T-cell (primary cell): ENCODE data around the gene NSG2. TPM values are rescaled to one million over a fixed set of nuclear protein-coding genes. Genes with fewer than 3 reads are reported as not detected.

Experiments used
- ATAC-seq, 4 experiments: fragments of 200-7000 bp in 3 of 4; fragments of 150-1000 bp in 1 of 4; cut with Tn5 transposase; replicated peaks in 1 of 4; 1 replicate in 3 of 4; 2 replicates in 1 of 4; pipeline ENCODE4 v1.10.0; 2021; ENCODE audit warnings: moderate library complexity in 3 of 4, mild to moderate bottlenecking in 2 of 4, moderate number of reproducible peaks in 1 of 4
- CTCF ChIA-PET, 2 donors: fragments of 300-600 bp; sonication (Branson Sonifier 250); formaldehyde crosslinking; loops; one replicate each; lab custom pipeline; 2022; ENCODE audit warnings: antibody characterized with exemption in 2 of 2; lab: Charles Lee
- POLR2A ChIA-PET, 2 donors: fragments of 300-600 bp; sonication (Branson Sonifier 250); formaldehyde crosslinking; loops; one replicate each; lab custom pipeline; 2022; ENCODE audit warnings: antibody characterized with exemption in 2 of 2; lab: Charles Lee
- DNase-seq, 35 experiments: peaks; one replicate each; pipeline versions ENCODE4 v3.0.0 to v3.0.0-alpha.2; 2013 to 2023
- H3K27ac ChIP-seq: one replicate; pipeline ENCODE4 v1.5.1; 2013; ENCODE audit warnings: low read length
- H3K27me3 ChIP-seq, 2 experiments: replicated peaks in 1 of 2; 1 replicate in 1 of 2; 2 replicates in 1 of 2; pipeline versions ENCODE4 v1.6.1 to v1.7.0; 2013; ENCODE audit warnings: low read length in 1 of 2, mixed read lengths in 1 of 2; ENCODE audit not compliant: control insufficient read depth in 2 of 2, insufficient read depth in 2 of 2; ENCODE audit errors: extremely low read depth in 1 of 2
- H3K36me3 ChIP-seq, 2 donors: 1 replicate in 1 of 2; 2 replicates in 1 of 2; pipeline versions ENCODE4 v1.6.1 to v1.7.0; 2013; ENCODE audit warnings: low read length in 1 of 2; ENCODE audit not compliant: control insufficient read depth in 2 of 2, insufficient read depth in 1 of 2; ENCODE audit errors: extremely low read depth in 1 of 2
- H3K4me1 ChIP-seq, 2 experiments: 1 replicate in 1 of 2; 2 replicates in 1 of 2; pipeline versions ENCODE4 v1.6.1 to v1.7.0; 2013; ENCODE audit warnings: low read length in 2 of 2, mixed read lengths in 1 of 2; ENCODE audit not compliant: insufficient read depth in 2 of 2, control insufficient read depth in 1 of 2; ENCODE audit errors: extremely low read depth in 1 of 2
- H3K4me3 ChIP-seq, 2 donors: 1 replicate in 1 of 2; 2 replicates in 1 of 2; pipeline versions ENCODE4 v1.5.1 to v1.7.0; 2013; ENCODE audit warnings: mild to moderate bottlenecking in 2 of 2, low read length in 1 of 2, moderate library complexity in 1 of 2; ENCODE audit not compliant: control insufficient read depth in 1 of 2; ENCODE audit errors: extremely low read depth in 1 of 2
- H3K9me3 ChIP-seq: 2 replicates; pipeline ENCODE4 v1.7.0; 2013
- H3K27ac Mint-ChIP-seq, 2 donors: one replicate each; pipeline ENCODE4 v1.8.0; 2020 to 2021; ENCODE audit warnings: mild to moderate bottlenecking in 2 of 2, mixed read lengths in 2 of 2
- H3K27me3 Mint-ChIP-seq, 2 donors: one replicate each; pipeline ENCODE4 v1.8.0; 2021 to 2022; ENCODE audit warnings: mixed read lengths in 2 of 2
- H3K36me3 Mint-ChIP-seq: one replicate; pipeline ENCODE4 v1.8.0; 2021; ENCODE audit warnings: mixed read lengths
- H3K4me1 Mint-ChIP-seq, 3 donors: one replicate each; pipeline ENCODE4 v1.8.0; 2020 to 2022; ENCODE audit warnings: mixed read lengths in 3 of 3, mild to moderate bottlenecking in 1 of 3
- H3K4me3 Mint-ChIP-seq, 3 donors: one replicate each; pipeline ENCODE4 v1.8.0; 2020 to 2022; ENCODE audit warnings: mild to moderate bottlenecking in 3 of 3, mixed read lengths in 3 of 3, moderate library complexity in 3 of 3
- H3K9me3 Mint-ChIP-seq, 3 donors: one replicate each; pipeline ENCODE4 v1.8.0; 2020 to 2022; ENCODE audit warnings: mixed read lengths in 3 of 3
- WGBS: methylation state at CpG from one replicate; pipeline ENCODE4 v1.1.5; 2013; ENCODE audit warnings: missing lambda C conversion rate; ENCODE audit not compliant: insufficient coverage; 5-methylcytosine and 5-hydroxymethylcytosine counted together
- total RNA-seq, 35 experiments: library from RNA in 6 of 35; stranded (reverse) in 6 of 35; fragments of 120-200 nt in 1 of 35; gene quantifications; one replicate each; pipeline versions ENCODE4 v1.2.1 to v1.2.4 and lab custom pipeline; 2013 to 2026

The NSG2 gene
- total RNA-seq, 5 donors from 2014 or later (not counting 1 experiment from before 2014, with no cell fraction given) = not detected

DNA sequence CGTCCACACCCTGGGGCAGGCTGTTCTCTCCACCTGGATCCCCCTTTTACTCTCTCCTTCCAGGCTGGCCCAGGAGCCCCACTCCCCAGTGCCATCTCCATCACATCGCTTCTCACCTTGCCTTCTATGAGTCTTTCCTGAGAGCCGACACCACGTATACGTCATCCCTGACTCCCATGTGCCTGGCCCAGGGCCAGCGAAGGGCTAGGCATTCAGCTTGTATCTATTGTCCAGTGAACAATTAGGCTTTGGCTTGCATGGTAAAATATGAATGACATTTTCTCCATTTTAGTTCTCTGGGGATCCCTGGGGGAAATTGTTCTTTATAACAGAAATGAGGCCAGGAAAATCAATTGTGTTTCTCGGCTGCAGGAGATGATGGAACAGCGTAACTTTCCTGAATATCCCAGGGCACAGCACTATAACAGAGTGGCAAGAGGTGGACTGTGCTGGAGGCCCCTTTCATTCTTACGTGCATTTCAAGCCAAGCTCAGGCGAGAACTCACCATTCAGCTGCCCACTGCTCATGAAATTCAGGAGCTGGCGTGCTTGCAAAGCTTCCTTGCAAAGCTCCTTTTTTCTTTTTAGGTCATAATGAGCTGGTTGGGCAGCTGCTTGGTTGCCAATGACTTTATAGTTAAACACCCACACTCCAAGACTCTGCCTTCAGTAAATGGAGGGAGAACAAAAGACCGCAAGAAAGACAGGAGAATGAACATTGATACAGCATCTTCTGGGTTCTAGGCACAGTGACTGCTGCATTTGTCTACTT is 37.7 kb downstream of the NSG2 start:
- H3K9me3 Mint-ChIP-seq = no peaks in the 10 kb centered on the region
- Histone ChIP-seq H3K27ac (no peak overlapping the region), H3K4me1 (no peaks in the 10 kb centered on the region), H3K4me3 (no peak overlapping the region), H3K9me3 (no peaks in the 10 kb centered on the region), H3K36me3 (no peaks in the 10 kb centered on the region), H3K27me3 (peaks cover 0 to 5% of the 10 kb centered on the region in 2 experiments)
- ChIA-PET CTCF (no interaction called here), POLR2A (no interaction called here)
- no peaks in the 10 kb centered on the region for H3K4me1 Mint-ChIP-seq
- H3K36me3 Mint-ChIP-seq = no peaks in the 10 kb centered on the region
- peaks cover 9 to 12% of the 10 kb centered on the region in 2 donors for H3K27me3 Mint-ChIP-seq
- H3K27ac Mint-ChIP-seq = no peak overlapping the region
- H3K4me3 Mint-ChIP-seq = no peak overlapping the region
- WGBS = 88% methylated on average over 6 of the region's 12 CpGs
- ATAC-seq (no peak), DNase-seq (no peak)

DNA sequence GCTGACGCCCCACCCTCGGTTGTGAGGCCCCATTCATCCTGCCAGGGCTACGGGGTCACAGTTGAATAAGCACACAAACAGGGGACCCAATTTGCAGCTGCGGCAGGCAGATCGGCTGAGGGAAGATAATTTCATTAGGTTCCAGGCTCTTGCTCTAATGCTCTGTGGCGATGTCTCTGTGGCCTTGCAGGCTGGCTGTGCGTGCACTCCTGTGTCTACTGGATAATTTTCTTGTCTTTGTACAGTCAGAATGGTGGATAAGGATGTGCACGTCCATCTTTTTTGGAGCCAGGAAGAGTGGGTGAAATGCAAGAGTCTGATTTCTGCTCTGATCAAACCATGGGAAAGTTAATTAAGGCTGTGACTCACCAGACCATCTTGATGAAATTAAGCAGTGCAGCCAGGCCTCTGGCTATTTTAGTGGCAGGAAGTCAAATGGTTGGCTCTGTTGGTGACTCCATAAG is 39.2 kb downstream of the NSG2 start:
- ATAC-seq = no peak
- H3K4me3 ChIP-seq = no peak overlapping the region
- Mint-ChIP-seq H3K4me1 (no peaks in the 10 kb centered on the region), H3K9me3 (no peaks in the 10 kb centered on the region), H3K27me3 (peaks cover 12% of the 10 kb centered on the region in 2 donors), H3K27ac (no peak overlapping the region), H3K36me3 (no peaks in the 10 kb centered on the region), H3K4me3 (no peak overlapping the region)
- ChIA-PET CTCF (no interaction called here), POLR2A (no interaction called here)
- WGBS = 79% methylated on average over 7 of the region's 8 CpGs
- no peak overlapping the region for H3K27ac ChIP-seq
- no peaks in the 10 kb centered on the region for H3K36me3 ChIP-seq
- H3K9me3 ChIP-seq = no peaks in the 10 kb centered on the region
- DNase-seq = no peak
- H3K27me3 ChIP-seq = peaks cover 0 to 5% of the 10 kb centered on the region in 2 experiments
- no peaks in the 10 kb centered on the region for H3K4me1 ChIP-seq

DNA sequence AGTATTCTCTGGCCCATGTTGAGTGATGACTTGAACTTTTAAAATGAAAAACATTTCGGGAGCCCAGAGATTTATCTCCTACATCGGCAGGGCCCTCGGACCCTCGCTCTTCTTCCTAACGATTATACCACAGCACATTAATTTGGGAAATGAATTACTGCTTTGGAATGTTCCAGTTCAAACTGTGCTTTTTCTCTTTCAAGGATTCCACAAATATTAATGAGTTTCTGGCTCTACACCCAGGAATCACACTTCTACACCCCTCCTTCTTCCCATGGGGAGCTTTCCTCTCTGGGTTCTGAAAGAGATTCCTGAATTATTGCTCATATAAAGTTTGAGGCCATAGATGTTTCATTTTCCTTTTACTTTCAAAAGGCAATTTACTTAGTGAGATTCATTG is 41.2 kb downstream of the NSG2 start:
- ChIA-PET POLR2A (no interaction called here), CTCF (no interaction called here)
- H3K27ac ChIP-seq = no peak overlapping the region
- H3K4me3 ChIP-seq = no peak overlapping the region
- ATAC-seq (no peak), DNase-seq (no peak)
- no peaks in the 10 kb centered on the region for H3K9me3 ChIP-seq
- WGBS = no CpG with 5 or more reads among the region's 5 CpGs
- peaks cover 18% of the 10 kb centered on the region in 2 donors for H3K27me3 Mint-ChIP-seq
- H3K36me3 Mint-ChIP-seq = no peaks in the 10 kb centered on the region
- no peak overlapping the region for H3K4me3 Mint-ChIP-seq
- H3K27ac Mint-ChIP-seq = no peak overlapping the region
- H3K4me1 Mint-ChIP-seq = no peaks in the 10 kb centered on the region
- H3K4me1 ChIP-seq = no peaks in the 10 kb centered on the region
- peaks cover 0 to 3% of the 10 kb centered on the region in 2 experiments for H3K27me3 ChIP-seq
- H3K9me3 Mint-ChIP-seq = no peaks in the 10 kb centered on the region
- no peaks in the 10 kb centered on the region for H3K36me3 ChIP-seq

DNA sequence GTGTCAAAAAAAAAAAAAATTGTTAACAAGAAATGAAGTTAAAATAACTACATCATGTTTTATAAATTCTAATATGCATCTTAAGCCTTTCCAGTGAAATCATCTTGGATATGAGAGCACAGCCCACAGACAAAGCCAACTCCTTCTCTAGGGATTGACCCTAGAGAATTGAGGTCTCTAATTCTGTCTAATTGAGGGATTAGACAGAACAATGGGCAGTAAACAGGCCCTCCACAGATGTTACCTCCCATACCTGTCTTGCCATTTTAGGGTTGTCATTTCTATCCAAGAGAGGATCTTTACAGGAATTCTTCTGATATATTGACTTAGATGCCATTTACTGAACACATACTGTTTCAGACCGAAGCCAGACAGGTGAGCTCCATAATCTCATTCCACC is 42.3 kb downstream of the NSG2 start:
- Histone ChIP-seq H3K9me3 (no peaks in the 10 kb centered on the region), H3K27me3 (peaks cover 0 to 3% of the 10 kb centered on the region in 2 experiments), H3K36me3 (no peaks in the 10 kb centered on the region), H3K4me1 (no peaks in the 10 kb centered on the region), H3K4me3 (no peak overlapping the region), H3K27ac (no peak overlapping the region)
- POLR2A ChIA-PET = no interaction called here
- no peak overlapping the region for H3K27ac Mint-ChIP-seq
- H3K9me3 Mint-ChIP-seq = no peaks in the 10 kb centered on the region
- H3K36me3 Mint-ChIP-seq = no peaks in the 10 kb centered on the region
- peaks cover 15 to 21% of the 10 kb centered on the region in 2 donors for H3K27me3 Mint-ChIP-seq
- H3K4me3 Mint-ChIP-seq = no peak overlapping the region
- no CpG with 5 or more reads among the region's 1 CpG for WGBS
- no peaks in the 10 kb centered on the region for H3K4me1 Mint-ChIP-seq
- CTCF ChIA-PET = no interaction called here
- no peak for ATAC-seq
- DNase-seq = no peak

DNA sequence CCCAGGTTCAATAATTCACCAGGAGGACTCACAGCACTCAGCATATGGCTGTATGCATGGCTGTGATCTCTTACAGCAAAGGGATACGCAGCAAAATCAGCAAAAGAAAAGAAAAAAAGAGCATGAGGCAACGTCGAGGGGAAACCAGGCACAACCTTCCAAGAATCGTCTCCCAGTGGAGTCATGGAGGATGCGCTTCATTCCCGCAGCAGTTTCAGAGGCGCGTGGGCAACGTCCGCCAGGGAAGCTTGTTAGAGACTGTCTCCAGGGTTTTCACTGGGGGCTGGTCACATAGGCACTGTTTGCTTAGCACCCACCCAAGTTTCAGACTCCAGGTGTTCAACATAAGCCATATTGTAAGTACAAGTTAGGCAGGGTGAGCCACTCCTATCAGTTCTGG is 44.6 kb downstream of the NSG2 start:
- no peaks in the 10 kb centered on the region for H3K4me1 ChIP-seq
- H3K27ac Mint-ChIP-seq = no peak overlapping the region
- no peak overlapping the region for H3K27ac ChIP-seq
- no peak overlapping the region for H3K4me3 Mint-ChIP-seq
- 88% methylated on average over 7 of the region's 10 CpGs for WGBS
- no peak overlapping the region for H3K4me3 ChIP-seq
- H3K36me3 Mint-ChIP-seq = no peaks in the 10 kb centered on the region
- H3K36me3 ChIP-seq = no peaks in the 10 kb centered on the region
- no peaks in the 10 kb centered on the region for H3K9me3 Mint-ChIP-seq
- no peaks in the 10 kb centered on the region for H3K4me1 Mint-ChIP-seq
- ATAC-seq = no peak
- peaks cover 0 to 1% of the 10 kb centered on the region in 2 experiments for H3K27me3 ChIP-seq
- no peaks in the 10 kb centered on the region for H3K9me3 ChIP-seq
- ChIA-PET CTCF (no interaction called here), POLR2A (no interaction called here)
- DNase-seq = no peak
- H3K27me3 Mint-ChIP-seq = peaks cover 9 to 13% of the 10 kb centered on the region in 2 donors

DNA sequence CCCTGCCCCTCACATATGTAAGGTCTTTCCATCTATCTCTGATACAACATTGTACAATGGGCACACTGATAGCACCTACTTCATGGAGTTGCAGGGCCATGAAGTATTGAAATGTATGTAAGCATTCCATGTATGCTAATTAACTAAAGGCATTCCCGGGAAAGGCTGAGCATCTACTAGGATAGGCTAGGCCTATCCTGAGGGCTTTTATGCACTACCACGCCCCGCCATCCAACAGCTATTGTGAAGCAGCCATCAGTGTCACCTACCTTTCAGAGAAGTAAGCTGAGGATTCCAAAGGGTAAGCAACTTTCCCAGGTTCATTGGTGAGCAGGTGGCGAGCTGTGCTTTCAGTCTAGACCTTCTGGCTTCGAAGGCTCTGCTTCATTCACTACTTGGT is 47.6 kb downstream of the NSG2 start:
- ATAC-seq (no peak), DNase-seq (no peak)
- H3K27me3 Mint-ChIP-seq = peaks cover 9 to 13% of the 10 kb centered on the region in 2 donors
- no peak overlapping the region for H3K4me3 Mint-ChIP-seq
- no peaks in the 10 kb centered on the region for H3K9me3 Mint-ChIP-seq
- ChIA-PET POLR2A (no interaction called here), CTCF (no interaction called here)
- no peaks in the 10 kb centered on the region for H3K4me1 Mint-ChIP-seq
- H3K27ac ChIP-seq = no peak overlapping the region
- peaks cover 0 to 6% of the 10 kb centered on the region in 2 experiments for H3K27me3 ChIP-seq
- H3K36me3 Mint-ChIP-seq = no peaks in the 10 kb centered on the region
- no peak overlapping the region for H3K27ac Mint-ChIP-seq
- no peaks in the 10 kb centered on the region for H3K9me3 ChIP-seq
- no peaks in the 10 kb centered on the region for H3K36me3 ChIP-seq
- no peaks in the 10 kb centered on the region for H3K4me1 ChIP-seq
- H3K4me3 ChIP-seq = no peak overlapping the region
- WGBS = 77% methylated on average over 5 of the region's 5 CpGs
